Heart right ventricle (tissue), 16 donors: ENCODE measurements around the gene EPS8. TPM values are rescaled to one million over a fixed set of nuclear protein-coding genes. Genes with fewer than 3 reads are reported as not detected.

Experiments
- ATAC-seq, 8 donors: fragments of 200-7000 bp; cut with Tn5 transposase; one replicate each; pipeline ENCODE4 v1.9.1; 2020; ENCODE audit warnings: mild to moderate bottlenecking in 8 of 8, moderate library complexity in 8 of 8, moderate number of reproducible peaks in 1 of 8
- DNase-seq, 2 donors: peaks; one replicate each; pipeline ENCODE4 v3.0.0-alpha.2; 2020
- H3K27ac ChIP-seq, 10 donors: fragments of 200-600 bp; sonication (generic) in 2 of 10; one replicate each; pipeline versions ENCODE4 v1.5.0 to v1.8.0; 2020 to 2022; ENCODE audit warnings: mild to moderate bottlenecking in 3 of 10
- H3K27me3 ChIP-seq, 7 donors: fragments of 200-600 bp; one replicate each; pipeline ENCODE4 v1.8.0; 2021 to 2022; ENCODE audit warnings: mild to moderate bottlenecking in 2 of 7
- H3K36me3 ChIP-seq, 9 donors: fragments of 200-600 bp; sonication (generic) in 1 of 9; one replicate each; pipeline versions ENCODE4 v1.5.0 to v1.8.0; 2020 to 2022; ENCODE audit warnings: mild to moderate bottlenecking in 2 of 9
- H3K4me1 ChIP-seq, 9 donors: fragments of 200-600 bp; sonication (generic) in 1 of 9; one replicate each; pipeline versions ENCODE4 v1.5.0 to v1.8.0; 2020 to 2022; ENCODE audit warnings: mild to moderate bottlenecking in 4 of 9
- H3K4me3 ChIP-seq, 10 donors: fragments of 200-600 bp; sonication (generic) in 2 of 10; one replicate each; pipeline versions ENCODE4 v1.5.0 to v1.8.0; 2020 to 2022; ENCODE audit warnings: mild to moderate bottlenecking in 7 of 10, moderate library complexity in 2 of 10
- H3K9me3 ChIP-seq, 11 donors: fragments of 200-600 bp in 10 of 11; sonication (generic) in 2 of 11; one replicate each; pipeline versions ENCODE4 v1.5.0 to v1.8.0; 2013 to 2022; ENCODE audit warnings: mild to moderate bottlenecking in 2 of 11, control low read depth in 1 of 11, moderate library complexity in 1 of 11
- CTCF ChIP-seq, 9 donors: fragments of 200-600 bp; sonication (generic) in 2 of 9; IDR thresholded peaks; one replicate each; pipeline versions ENCODE4 v1.5.0 to v1.8.0; 2021 to 2022; ENCODE audit warnings: antibody characterized with exemption in 9 of 9, mild to moderate bottlenecking in 5 of 9, moderate library complexity in 1 of 9
- WGBS, 2 donors: extraction: QIAGEN DNeasy Blood & Tissue Kit; methylation state at CpG; one replicate each; pipeline ENCODE4 v1.1.7; 2013; ENCODE audit warnings: inconsistent platforms in 1 of 2; 5-methylcytosine and 5-hydroxymethylcytosine counted together
- intact Hi-C, 10 donors: fragments of 100-400 bp; cut with DNase I; formaldehyde crosslinking; loops; one replicate each; pipeline versions ENCODE4 v1.11.1 to v1.14.2; 2022
- polyA plus RNA-seq, 2 donors: library from polyadenylated mRNA; stranded (reverse); fragments of 200-250 nt; gene quantifications; one replicate each; pipeline ENCODE4 v1.2.3, GENCODE V29; 2013
- total RNA-seq, 10 donors: library from RNA; stranded (reverse); fragmentation: NEBNext Ultra II Directional in 3 of 10; extraction: Animal tissue kit (Norgen Biotek cat#: 25700) in 3 of 10; gene quantifications; one replicate each; pipeline versions ENCODE4 v1.2.1 to v1.2.4, GENCODE V29; 2021 to 2023
- donor health status: Arrhythmogenic right ventricular cardiomyopathy.
- donor health status: ischemic (EF 13 %, LVEDD 7.1; RV severe dilation, severe dysfunction).
- donor health status: healthy with polysubstance abuse.
- donor health status: DM: no; HTN: yes; CAD: no.
- donor health status: DM: no; HTN: no; CAD: no.
- donor health status: ischemic (EF 25% LVEDD 6.9; RV normal size, moderate dysfunction).
- donor health status: ischemic (EF 25% LVEDD 5.7; RV mildly dilated, moderate dysfunction).
- donor health status: healthy.
- donor health status: DM: yes; HTN: yes; CAD: no.
- donor health status: Ischemic cardiomyopathy.
- donor health status: ischemic (EF 35%, LVEDD 5.7; RV mildly dilated, moderate dysfunction).
- donor health status: nonischemic (EF 11% LVEDD 7.7; RV severe dilation, severe dysfunction).
- donor health status: DM: yes; HTN: yes; CAD: no.
- donor health status: PGD.
- donor health status: ischemic (EF 29% LVEDD 5.4; RV normal size, mild dysfunction).
- donor health status: nonischemic (EF 23%, LVEDD 6.1; RV moderate dilation, normal function).

The EPS8 gene
- total and polyA plus RNA-seq, 12 donors = 7.7 to 38.6 (median 15.7) TPM

- WGBS, 2 donors = 86 to 87% methylated on average over 3 of the region's 3 CpGs
- intact Hi-C loops = no loop called here
- ATAC-seq (no peak), DNase-seq (no peak)
- no peaks in the 10 kb centered on the region for H3K27me3 ChIP-seq
- H3K27ac ChIP-seq = peak overlapping the region in 1 of 10 donors; percentile 19
- H3K4me3 ChIP-seq = no peak overlapping the region
- H3K9me3 ChIP-seq = no peaks in the 10 kb centered on the region
- H3K36me3 ChIP-seq = peaks cover 0 to 84% (median 11%) of the 10 kb centered on the region in 9 donors
- no peaks in the 10 kb centered on the region for H3K4me1 ChIP-seq
- TF ChIP-seq CTCF (IDR thresholded peaks at IDR 0.05) = no peak
Measured at GRCh38 chr12:15662303-15662980, 126.7 kb downstream of the EPS8 start.

GRCh38 chr12:15651371-15651770 lies 137.8 kb downstream of the EPS8 start:
- Histone ChIP-seq H3K4me3 (no peak overlapping the region), H3K27me3 (no peaks in the 10 kb centered on the region), H3K36me3 (peaks cover 0 to 89% (median 3%) of the 10 kb centered on the region in 9 donors), H3K9me3 (no peaks in the 10 kb centered on the region), H3K4me1 (no peaks in the 10 kb centered on the region), H3K27ac (peak overlapping the region in 1 of 10 donors; percentile 2)
- no peak for TF ChIP-seq CTCF (IDR thresholded peaks at IDR 0.05)
- ATAC-seq (no peak), DNase-seq (no peak)
- intact Hi-C loops = no loop called here
- WGBS, 2 donors = 80 to 89% methylated on average over 2 of the region's 2 CpGs

GRCh38 chr12:15650399-15651128 lies 138.6 kb downstream of the EPS8 start:
- 79 to 82% methylated on average over 6 of the region's 6 CpGs for WGBS, 2 donors
- no peak for DNase-seq
- Histone ChIP-seq H3K4me3 (no peak overlapping the region), H3K27me3 (no peaks in the 10 kb centered on the region), H3K4me1 (no peaks in the 10 kb centered on the region), H3K9me3 (no peaks in the 10 kb centered on the region), H3K27ac (peak overlapping the region in 1 of 10 donors; percentile 2), H3K36me3 (peaks cover 0 to 89% (median 3%) of the 10 kb centered on the region in 9 donors)
- TF ChIP-seq CTCF (IDR thresholded peaks at IDR 0.05) = no peak
- ATAC-seq = no peak
- intact Hi-C loops = no loop called here

- Histone ChIP-seq H3K4me1 (no peaks in the 10 kb centered on the region), H3K9me3 (no peaks in the 10 kb centered on the region), H3K27ac (no peak overlapping the region), H3K27me3 (no peaks in the 10 kb centered on the region), H3K4me3 (no peak overlapping the region), H3K36me3 (peaks cover 0 to 89% (median 2%) of the 10 kb centered on the region in 9 donors)
- DNase-seq (no peak), ATAC-seq (no peak)
- WGBS, 2 donors = 59 to 73% methylated on average over 1 of the region's 1 CpG
- intact Hi-C loops = no loop called here
- TF ChIP-seq CTCF (IDR thresholded peaks at IDR 0.05) = no peak
Measured at GRCh38 chr12:15649347-15649746, 139.8 kb downstream of the EPS8 start.
